Measurements from ENCODE around the gene EIF4E2.
"Not testable (repeated sequence)": the region's sequence is repeated elsewhere in the genome, so short reads cannot be mapped to it uniquely, and the experiment has no call there.

EIF4E2 gene

GRCh38 chr2:232521959-232522622, 28.4 kb upstream of the EIF4E2 start:
- FAIRE-seq: no peak
- no peak for DNase-seq (ENCODE audit: low spot score)

DNA sequence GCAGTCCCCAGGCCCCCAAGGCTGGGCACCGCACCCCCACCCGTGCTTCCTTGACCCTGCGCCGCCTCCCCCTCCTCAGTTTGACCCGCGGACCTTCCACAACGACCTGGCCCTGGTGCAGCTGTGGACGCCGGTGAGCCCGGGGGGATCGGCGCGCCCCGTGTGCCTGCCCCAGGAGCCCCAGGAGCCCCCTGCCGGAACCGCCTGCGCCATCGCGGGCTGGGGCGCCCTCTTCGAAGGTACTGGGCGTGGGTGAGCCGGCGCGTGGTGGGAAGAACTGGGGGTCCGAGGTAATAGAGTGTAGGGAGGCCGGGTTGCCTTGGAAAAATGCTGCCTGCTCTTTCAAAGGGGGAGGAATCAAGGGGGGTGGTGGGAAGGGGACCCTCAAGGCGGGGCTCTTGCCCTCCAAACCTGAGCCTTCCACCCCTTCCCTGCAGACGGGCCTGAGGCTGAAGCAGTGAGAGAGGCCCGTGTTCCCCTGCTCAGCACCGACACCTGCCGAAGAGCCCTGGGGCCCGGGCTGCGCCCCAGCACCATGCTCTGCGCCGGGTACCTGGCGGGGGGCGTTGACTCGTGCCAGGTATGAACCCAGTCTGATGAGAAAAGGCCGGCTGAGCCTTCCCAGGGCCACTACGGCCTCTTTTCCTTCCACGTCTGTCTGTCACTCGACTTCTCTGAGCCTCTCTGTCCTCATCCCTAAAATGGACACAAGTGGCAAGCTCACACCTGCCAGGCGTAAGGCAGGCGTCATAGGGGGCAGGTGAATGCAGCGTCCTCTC, 27.7 kb upstream of the EIF4E2 start:
- DNase-seq (ENCODE audit: low spot score): no peak

GRCh38 chr2:232523402-232523681, 27.1 kb upstream of the EIF4E2 start:
- FAIRE-seq (no peak), DNase-seq (ENCODE audit: low spot score) (no peak)

More for the DNA sequence above, 27.7 kb upstream of the EIF4E2 start:
- FAIRE-seq: no peak

DNA sequence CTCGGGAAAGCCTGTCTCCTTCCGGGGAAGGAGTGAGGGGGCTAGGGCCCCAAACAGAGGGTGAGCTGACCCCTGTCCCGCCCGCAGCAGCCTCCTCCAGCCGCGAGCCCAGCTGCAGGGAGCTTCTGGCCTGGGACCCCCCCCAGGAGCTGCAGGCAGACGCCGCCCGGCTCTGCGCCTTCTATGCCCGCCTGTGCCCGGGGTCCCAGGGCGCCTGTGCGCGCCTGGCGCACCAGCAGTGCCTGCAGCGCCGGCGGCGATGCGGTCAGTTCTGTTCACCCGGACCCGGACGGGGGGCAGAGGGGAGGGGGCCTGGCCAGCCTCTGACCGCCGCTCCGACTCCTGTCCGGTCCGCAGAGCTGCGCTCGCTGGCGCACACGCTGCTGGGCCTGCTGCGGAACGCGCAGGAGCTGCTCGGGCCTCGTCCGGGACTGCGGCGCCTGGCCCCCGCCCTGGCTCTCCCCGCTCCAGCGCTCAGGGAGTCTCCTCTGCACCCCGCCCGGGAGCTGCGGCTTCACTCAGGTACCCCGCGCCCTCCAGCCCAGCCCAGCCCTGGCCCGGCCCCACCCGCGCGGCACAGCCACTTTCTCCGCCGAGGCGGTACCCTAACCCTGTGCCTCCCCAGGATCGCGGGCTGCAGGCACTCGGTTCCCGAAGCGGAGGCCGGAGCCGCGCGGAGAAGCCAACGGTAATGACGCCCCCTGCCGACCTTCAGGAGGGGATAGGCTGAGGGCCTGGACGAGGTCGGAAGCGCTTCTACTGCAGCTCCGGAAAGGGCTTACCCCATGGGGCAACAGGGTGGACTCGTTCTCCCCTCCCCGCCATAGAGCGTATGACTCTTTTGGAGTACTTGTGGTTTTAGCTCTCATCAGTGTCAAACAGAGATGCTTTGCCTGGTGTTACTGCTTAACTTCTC, 26.5 kb upstream of the EIF4E2 start:
- no peak for FAIRE-seq

GRCh38 chr2:232524771-232525170, 25.7 kb upstream of the EIF4E2 start:
- FAIRE-seq: no peak
- DNase-seq (ENCODE audit: low spot score): no peak

More for the DNA sequence above, 26.5 kb upstream of the EIF4E2 start:
- peak; percentile 8 for DNase-seq (ENCODE audit: low spot score)

- no peak for FAIRE-seq
- no peak for DNase-seq (ENCODE audit: low spot score)
Measured at GRCh38 chr2:232525199-232525598, 25.3 kb upstream of the EIF4E2 start.

DNA sequence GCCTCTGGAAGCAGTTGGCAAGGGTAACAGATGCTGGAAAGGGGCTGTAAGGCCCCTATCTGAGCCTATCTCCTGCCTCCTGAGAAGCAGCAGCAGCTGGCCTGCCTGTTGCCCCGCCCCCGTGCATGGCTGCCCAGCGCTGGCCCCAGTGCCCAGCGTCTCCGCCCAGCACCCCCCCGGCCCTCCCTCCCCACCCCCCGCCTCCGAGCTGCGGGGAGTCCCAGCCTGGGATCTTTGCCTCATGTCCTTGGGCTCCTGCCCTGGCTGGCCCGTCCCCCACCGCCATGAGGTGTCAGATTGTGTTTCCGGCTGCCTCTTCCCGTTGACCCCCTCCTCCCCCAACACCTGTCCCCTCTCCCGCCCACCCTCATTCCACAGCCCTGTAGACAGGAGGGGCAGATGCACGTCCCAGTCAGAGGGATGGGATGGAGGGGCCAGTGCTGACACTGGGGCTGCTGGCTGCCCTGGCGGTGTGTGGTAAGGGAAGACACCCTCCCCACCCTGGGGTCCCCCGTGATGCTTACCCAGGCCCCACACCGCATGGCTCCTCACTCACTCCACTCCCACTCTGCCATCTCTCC, 24.6 kb upstream of the EIF4E2 start, which contains the start of gene CHRND:
TSS of gene CHRND (plus strand) at position 370 of the 581 bp plus-strand sequence. CDS start at position 426, 56 bp downstream.
- no peak for FAIRE-seq
- no peak for DNase-seq (ENCODE audit: low spot score)

- no peak for FAIRE-seq
- DNase-seq (ENCODE audit: low spot score): no peak
Measured at GRCh38 chr2:232526372-232526941, 24.0 kb upstream of the EIF4E2 start.

GRCh38 chr2:232527905-232528470, 22.5 kb upstream of the EIF4E2 start:
- no peak for DNase-seq (ENCODE audit: low spot score)

DNA sequence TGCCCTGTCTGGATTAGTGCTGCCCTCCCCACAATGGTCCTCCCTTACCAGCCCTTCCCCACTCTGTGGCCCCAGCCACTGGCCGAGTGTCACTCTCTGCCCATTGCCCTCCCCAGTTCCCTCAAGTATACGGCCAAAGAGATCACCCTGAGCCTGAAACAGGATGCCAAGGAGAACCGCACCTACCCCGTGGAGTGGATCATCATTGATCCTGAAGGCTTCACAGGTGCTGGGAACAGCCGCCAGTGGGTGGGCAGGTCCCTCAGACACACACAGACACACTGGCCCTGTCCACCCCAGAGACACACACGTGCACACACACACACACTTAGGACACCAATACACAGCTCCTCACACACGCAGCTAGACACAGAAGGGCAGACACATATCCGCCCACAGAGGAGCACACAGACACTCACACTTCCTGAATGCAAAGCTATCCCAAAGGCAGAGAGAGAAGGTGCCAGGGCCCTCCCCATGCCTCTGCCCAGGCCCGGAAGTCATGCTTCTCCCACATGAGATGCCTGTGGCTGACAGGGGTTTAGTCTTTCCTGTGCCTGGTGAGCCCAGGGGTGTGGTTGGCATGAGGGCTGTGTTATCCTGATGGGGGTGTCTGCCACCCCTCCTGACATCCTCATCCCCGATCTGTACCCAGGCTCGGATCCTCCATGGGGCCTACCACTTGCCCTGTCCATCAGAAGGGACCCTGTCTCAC, 21.6 kb upstream of the EIF4E2 start:
- FAIRE-seq (no peak), DNase-seq (ENCODE audit: low spot score) (no peak)

More at GRCh38 chr2:232527905-232528470, 22.5 kb upstream of the EIF4E2 start:
- FAIRE-seq: no peak

DNA sequence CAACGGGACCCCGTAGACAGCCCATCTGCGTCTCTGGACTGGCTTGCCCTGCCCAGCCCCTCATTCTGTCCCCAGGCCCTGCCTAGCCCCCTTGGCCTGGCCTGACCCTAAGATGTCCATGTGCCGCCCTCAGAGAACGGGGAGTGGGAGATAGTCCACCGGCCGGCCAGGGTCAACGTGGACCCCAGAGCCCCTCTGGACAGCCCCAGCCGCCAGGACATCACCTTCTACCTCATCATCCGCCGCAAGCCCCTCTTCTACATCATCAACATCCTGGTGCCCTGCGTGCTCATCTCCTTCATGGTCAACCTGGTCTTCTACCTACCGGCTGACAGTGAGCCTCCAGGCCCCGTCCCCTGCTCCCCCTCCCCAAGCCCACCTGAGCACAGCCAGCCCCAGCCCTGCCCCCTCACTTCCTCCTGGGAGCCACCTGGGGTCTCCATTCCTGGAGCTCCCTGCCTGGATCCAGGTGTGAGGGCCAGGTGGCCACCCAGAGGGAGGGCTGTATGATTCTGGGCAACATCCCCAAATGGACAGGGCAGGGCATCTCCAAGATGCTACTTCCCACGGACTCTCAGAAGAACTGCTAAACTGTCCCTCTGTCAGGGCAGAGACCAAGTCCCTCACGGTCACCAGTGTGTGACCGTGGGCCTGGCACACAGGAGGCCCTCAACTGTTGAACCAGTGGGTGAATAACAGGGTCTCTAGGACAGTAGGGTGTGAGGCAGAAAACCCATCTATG, 20.5 kb upstream of the EIF4E2 start:
- DNase-seq (ENCODE audit: low spot score): no peak
- FAIRE-seq: no peak

GRCh38 chr2:232530626-232531260, 19.7 kb upstream of the EIF4E2 start:
- FAIRE-seq (no peak), DNase-seq (ENCODE audit: low spot score) (no peak)

DNA sequence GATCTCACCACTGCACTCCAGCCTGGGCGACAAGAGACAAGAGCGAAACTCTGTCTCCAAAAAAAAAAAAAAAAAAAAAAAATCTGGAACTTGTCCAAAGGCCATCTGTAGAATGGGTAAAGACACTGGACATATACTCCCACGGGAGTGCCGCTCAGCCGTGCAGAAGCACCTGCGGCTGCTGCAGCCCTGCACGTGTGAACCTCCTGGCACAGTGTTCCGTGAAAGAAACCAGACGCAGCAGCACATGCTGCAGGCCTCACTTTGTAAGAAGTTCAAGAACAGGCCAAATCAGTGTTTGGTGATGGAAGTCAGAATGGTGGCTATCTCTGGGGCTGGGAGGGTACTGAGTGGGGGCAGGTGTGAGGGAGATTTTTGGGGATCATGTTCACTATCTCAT, 18.1 kb upstream of the EIF4E2 start:
- FAIRE-seq (no peak), DNase-seq (ENCODE audit: low spot score) (no peak)

GRCh38 chr2:232532821-232533220, 17.7 kb upstream of the EIF4E2 start:
- DNase-seq (ENCODE audit: low spot score); FAIRE-seq: not testable (repeated sequence)

GRCh38 chr2:232533944-232534710, 16.4 kb upstream of the EIF4E2 start:
- FAIRE-seq (no peak), DNase-seq (ENCODE audit: low spot score) (no peak)

DNA sequence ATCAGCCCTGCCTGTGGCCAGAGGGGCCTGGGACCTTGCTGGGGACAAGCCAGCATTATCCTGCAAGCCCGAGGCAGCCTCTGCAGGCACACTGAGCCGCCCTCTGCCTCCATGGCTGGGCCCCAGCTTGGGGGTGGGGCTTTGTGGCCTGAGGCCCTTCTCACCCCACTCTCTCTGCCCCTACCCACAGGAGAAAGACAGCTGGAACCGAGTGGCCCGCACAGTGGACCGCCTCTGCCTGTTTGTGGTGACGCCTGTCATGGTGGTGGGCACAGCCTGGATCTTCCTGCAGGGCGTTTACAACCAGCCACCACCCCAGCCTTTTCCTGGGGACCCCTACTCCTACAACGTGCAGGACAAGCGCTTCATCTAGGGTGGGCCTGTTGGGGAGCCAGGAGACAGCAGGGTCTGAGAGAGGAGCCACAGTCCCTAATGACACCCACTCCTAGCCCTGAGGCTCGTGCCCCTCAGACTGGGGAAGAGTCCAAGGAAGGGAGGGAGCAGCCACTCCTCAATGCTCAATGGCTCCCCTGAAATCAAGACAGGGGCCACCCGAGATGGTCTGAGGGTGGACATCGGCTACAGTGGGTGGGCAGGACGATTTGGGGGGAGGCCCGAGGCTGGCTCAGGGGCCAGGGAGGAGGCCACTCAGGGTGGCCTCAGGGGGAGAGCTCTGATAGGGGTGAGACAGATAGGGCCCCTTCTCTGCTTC, 15.4 kb upstream of the EIF4E2 start:
- DNase-seq (ENCODE audit: low spot score): no peak
- no peak for FAIRE-seq

DNA sequence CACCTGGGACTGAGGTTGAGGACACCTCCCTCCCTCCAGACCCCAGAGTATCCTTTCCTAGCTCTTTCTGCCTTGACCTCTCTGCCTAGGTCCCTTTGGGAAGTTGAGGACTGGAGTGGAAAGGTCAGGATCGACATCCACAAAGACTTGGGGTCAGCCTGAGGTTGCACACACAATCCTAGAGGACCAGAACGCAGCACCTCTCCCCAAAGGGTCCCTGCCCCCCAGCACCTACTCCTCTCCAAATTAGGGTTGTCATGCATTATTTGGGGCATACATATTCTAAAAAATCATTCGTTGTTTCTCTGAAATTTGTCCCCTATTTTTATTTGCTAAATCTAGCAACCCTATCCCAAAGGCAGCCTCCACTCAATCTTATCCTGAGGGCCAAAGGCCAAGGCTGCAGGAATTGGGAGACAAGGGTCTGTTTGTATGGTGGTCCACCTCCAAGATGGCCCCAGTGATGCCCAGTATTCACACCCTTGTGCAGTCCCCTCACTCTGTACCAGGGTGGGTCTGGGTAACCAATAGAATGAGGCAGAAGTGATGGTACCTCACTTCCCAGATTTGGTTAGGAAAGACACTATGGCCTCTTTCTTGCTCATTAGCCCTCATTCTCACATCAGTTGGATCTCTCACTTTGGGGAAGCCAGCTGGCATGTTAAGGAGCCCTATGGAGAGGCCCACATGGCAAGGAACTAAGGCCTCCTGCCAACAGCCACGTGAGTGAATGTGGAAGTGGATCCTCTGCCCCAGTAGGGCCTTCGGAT, 14.5 kb upstream of the EIF4E2 start:
- DNase-seq (ENCODE audit: low spot score) (no peak), FAIRE-seq (no peak)
